Measurements from ENCODE around the gene LSM6.

- TF ChIP-seq PATZ1 (CRISPR knock-in tag; IDR thresholded peaks at IDR 0.05; ENCODE audit: borderline replicate concordance) (no peak), ZNF8 (CRISPR knock-in tag; IDR thresholded peaks at IDR 0.05) (no peak), ARNTL (CRISPR knock-in tag; IDR thresholded peaks at IDR 0.05; ENCODE audit: borderline replicate concordance, low read depth) (no peak), ZFP30 (CRISPR knock-in tag; IDR thresholded peaks at IDR 0.05) (no peak), CSDC2 (CRISPR knock-in tag; IDR thresholded peaks at IDR 0.05) (no peak), RARB (CRISPR knock-in tag; IDR thresholded peaks at IDR 0.05) (no peak), ZNF70 (CRISPR knock-in tag; IDR thresholded peaks at IDR 0.05) (no peak), BACH2 (CRISPR knock-in tag; IDR thresholded peaks at IDR 0.05; ENCODE audit: borderline replicate concordance) (no peak), ZFP3 (CRISPR knock-in tag; IDR thresholded peaks at IDR 0.05) (no peak)
Measured at GRCh38 chr4:146143888-146144287, 31.6 kb upstream of the LSM6 start.
